Stimulated activated CD8-positive, alpha-beta memory T cell treated with anti-CD3 and anti-CD28 coated beads, Interleukin-2, amount 100 ng/mL, for 1 hour (primary cell): ENCODE measurements around the gene DPH2.

Experiments used
- DNase-seq, 2 donors: peaks; one replicate each; pipeline ENCODE4 v3.0.0-alpha.2; 2020; ENCODE audit warnings: low read depth in 2 of 2

The DPH2 gene

GRCh38 chr1:44000122-44000665 is 30.4 kb downstream of the DPH2 start:
- DNase-seq, result no peak

- DNase-seq, result no peak
Measured at GRCh38 chr1:44002165-44002564, 32.4 kb downstream of the DPH2 start.

GRCh38 chr1:44002606-44003157 is 32.9 kb downstream of the DPH2 start:
- no peak for DNase-seq

GRCh38 chr1:44008259-44008658 is 38.4 kb downstream of the DPH2 start:
- no peak for DNase-seq

GRCh38 chr1:44010935-44011471 is 41.2 kb downstream of the DPH2 start:
- no peak for DNase-seq

GRCh38 chr1:44012404-44012803 is 42.6 kb downstream of the DPH2 start:
- DNase-seq, result no peak

GRCh38 chr1:44012941-44013609 is 43.3 kb downstream of the DPH2 start:
- DNase-seq, result no peak

- DNase-seq, result no peak
Measured at GRCh38 chr1:44013949-44014348, 44.1 kb downstream of the DPH2 start.

- DNase-seq, result no peak
Measured at GRCh38 chr1:44014365-44015104, 44.7 kb downstream of the DPH2 start.

- no peak for DNase-seq
Measured at GRCh38 chr1:44015206-44015605, 45.4 kb downstream of the DPH2 start.

GRCh38 chr1:44016041-44016889 is 46.5 kb downstream of the DPH2 start:
- no peak for DNase-seq

- no peak for DNase-seq
Measured at GRCh38 chr1:44016890-44017400, 47.1 kb downstream of the DPH2 start.

GRCh38 chr1:44019466-44019948 is 49.7 kb downstream of the DPH2 start:
- DNase-seq, result no peak

GRCh38 chr1:44020464-44020863 is 50.7 kb downstream of the DPH2 start:
- DNase-seq, result no peak

GRCh38 chr1:44021156-44021555 is 51.3 kb downstream of the DPH2 start:
- DNase-seq, result no peak

- DNase-seq, result no peak
Measured at GRCh38 chr1:44021581-44022321, 51.9 kb downstream of the DPH2 start.
